Measurements from ENCODE around the gene PLS1.

- TF ChIP-seq, protein P1, sequence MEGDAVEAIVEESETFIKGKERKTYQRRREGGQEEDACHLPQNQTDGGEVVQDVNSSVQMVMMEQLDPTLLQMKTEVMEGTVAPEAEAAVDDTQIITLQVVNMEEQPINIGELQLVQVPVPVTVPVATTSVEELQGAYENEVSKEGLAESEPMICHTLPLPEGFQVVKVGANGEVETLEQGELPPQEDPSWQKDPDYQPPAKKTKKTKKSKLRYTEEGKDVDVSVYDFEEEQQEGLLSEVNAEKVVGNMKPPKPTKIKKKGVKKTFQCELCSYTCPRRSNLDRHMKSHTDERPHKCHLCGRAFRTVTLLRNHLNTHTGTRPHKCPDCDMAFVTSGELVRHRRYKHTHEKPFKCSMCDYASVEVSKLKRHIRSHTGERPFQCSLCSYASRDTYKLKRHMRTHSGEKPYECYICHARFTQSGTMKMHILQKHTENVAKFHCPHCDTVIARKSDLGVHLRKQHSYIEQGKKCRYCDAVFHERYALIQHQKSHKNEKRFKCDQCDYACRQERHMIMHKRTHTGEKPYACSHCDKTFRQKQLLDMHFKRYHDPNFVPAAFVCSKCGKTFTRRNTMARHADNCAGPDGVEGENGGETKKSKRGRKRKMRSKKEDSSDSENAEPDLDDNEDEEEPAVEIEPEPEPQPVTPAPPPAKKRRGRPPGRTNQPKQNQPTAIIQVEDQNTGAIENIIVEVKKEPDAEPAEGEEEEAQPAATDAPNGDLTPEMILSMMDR (IDR thresholded peaks at IDR 0.05): no peak
- TF ChIP-seq POLR2A (IDR thresholded peaks at IDR 0.05) (no peak), EP300 (IDR thresholded peaks at IDR 0.05; ENCODE audit: low read depth) (no peak)
These were observed 627 bp upstream of the PLS1 start for GRCh38 chr3:142595581-142595950.
